ENCODE data around the gene EFCAB3.
A peak's percentile ranks its signal among the peaks of the same experiment; 100 is the strongest.
"Not testable (repeated sequence)": the region's sequence is repeated elsewhere in the genome, so short reads cannot be mapped to it uniquely, and the experiment has no call there.

EFCAB3 gene

GRCh38 chr17:62380253-62380652 is at the start of gene EFCAB3:
TSS of gene EFCAB3 (plus strand) at chr17:62380553. CDS start at chr17:62382980, 2,427 bp downstream.
- Histone ChIP-seq H2AFZ (ENCODE audit: low read depth, low read length) (no peak within 1 kb of the TSS), H3K4me3 (ENCODE audit: low read length) (no peak within 1 kb of the TSS), H3K9me3 (ENCODE audit: low read length) (no peaks in the 10 kb centered on the region)

GRCh38 chr17:62336527-62336926 is 43.8 kb upstream of the EFCAB3 start:
- no peak overlapping the region for H2AFZ ChIP-seq (ENCODE audit: low read depth, low read length)
- no peak overlapping the region for H3K4me3 ChIP-seq (ENCODE audit: low read length)
- H3K9me3 ChIP-seq (ENCODE audit: low read length): no peaks in the 10 kb centered on the region
- no peaks in the 10 kb centered on the region for H3K27me3 ChIP-seq (ENCODE audit: insufficient read depth, low read length)
- H3K4me1 ChIP-seq (ENCODE audit: insufficient read depth, low read length): no peaks in the 10 kb centered on the region
- H3K36me3 ChIP-seq (ENCODE audit: insufficient read depth, low read length): no peaks in the 10 kb centered on the region

More at GRCh38 chr17:62380253-62380652, at the start of gene EFCAB3:
- H3K27me3 ChIP-seq (ENCODE audit: insufficient read depth, low read length): peaks cover 8% of the 10 kb centered on the region
- no peaks in the 10 kb centered on the region for H3K36me3 ChIP-seq (ENCODE audit: insufficient read depth, low read length)
- no peaks in the 10 kb centered on the region for H3K4me1 ChIP-seq (ENCODE audit: insufficient read depth, low read length)

GRCh38 chr17:62343764-62344270 is 36.5 kb upstream of the EFCAB3 start:
- Histone ChIP-seq H3K4me1 (ENCODE audit: insufficient read depth, low read length) (no peaks in the 10 kb centered on the region), H3K9me3 (ENCODE audit: low read length) (no peaks in the 10 kb centered on the region), H2AFZ (ENCODE audit: low read depth, low read length) (no peak overlapping the region), H3K4me3 (ENCODE audit: low read length) (no peak overlapping the region), H3K36me3 (ENCODE audit: insufficient read depth, low read length) (no peaks in the 10 kb centered on the region), H3K27me3 (ENCODE audit: insufficient read depth, low read length) (no peaks in the 10 kb centered on the region)

- no peak overlapping the region for H3K4me3 ChIP-seq (ENCODE audit: low read length)
- H2AFZ ChIP-seq (ENCODE audit: low read depth, low read length): no peak overlapping the region
- peaks cover 3% of the 10 kb centered on the region for H3K27me3 ChIP-seq (ENCODE audit: insufficient read depth, low read length)
Measured at GRCh38 chr17:62351176-62351575, 29.2 kb upstream of the EFCAB3 start.

GRCh38 chr17:62366191-62366590 is 14.2 kb upstream of the EFCAB3 start:
- no peaks in the 10 kb centered on the region for H3K4me1 ChIP-seq (ENCODE audit: insufficient read depth, low read length)
- H2AFZ ChIP-seq (ENCODE audit: low read depth, low read length): no peak overlapping the region
- no peak overlapping the region for H3K4me3 ChIP-seq (ENCODE audit: low read length)
- no peaks in the 10 kb centered on the region for H3K9me3 ChIP-seq (ENCODE audit: low read length)
- no peaks in the 10 kb centered on the region for H3K36me3 ChIP-seq (ENCODE audit: insufficient read depth, low read length)
- no peaks in the 10 kb centered on the region for H3K27me3 ChIP-seq (ENCODE audit: insufficient read depth, low read length)

More at GRCh38 chr17:62351176-62351575, 29.2 kb upstream of the EFCAB3 start:
- Histone ChIP-seq H3K36me3 (ENCODE audit: insufficient read depth, low read length) (no peaks in the 10 kb centered on the region), H3K9me3 (ENCODE audit: low read length) (no peaks in the 10 kb centered on the region), H3K4me1 (ENCODE audit: insufficient read depth, low read length) (no peaks in the 10 kb centered on the region)

GRCh38 chr17:62381561-62381960 is 1.2 kb downstream of the EFCAB3 start:
- Histone ChIP-seq H3K27me3 (ENCODE audit: insufficient read depth, low read length) (peaks cover 8% of the 10 kb centered on the region), H3K9me3 (ENCODE audit: low read length) (no peaks in the 10 kb centered on the region), H3K36me3 (ENCODE audit: insufficient read depth, low read length) (no peaks in the 10 kb centered on the region), H3K4me3 (ENCODE audit: low read length) (no peak overlapping the region), H2AFZ (ENCODE audit: low read depth, low read length) (no peak overlapping the region), H3K4me1 (ENCODE audit: insufficient read depth, low read length) (no peaks in the 10 kb centered on the region)

GRCh38 chr17:62388856-62389255 is 8.5 kb downstream of the EFCAB3 start:
- peaks cover 4% of the 10 kb centered on the region for H3K27me3 ChIP-seq (ENCODE audit: insufficient read depth, low read length)
- no peaks in the 10 kb centered on the region for H3K4me1 ChIP-seq (ENCODE audit: insufficient read depth, low read length)
- H2AFZ ChIP-seq (ENCODE audit: low read depth, low read length): no peak overlapping the region
- no peaks in the 10 kb centered on the region for H3K36me3 ChIP-seq (ENCODE audit: insufficient read depth, low read length)
- no peak overlapping the region for H3K4me3 ChIP-seq (ENCODE audit: low read length)
- no peaks in the 10 kb centered on the region for H3K9me3 ChIP-seq (ENCODE audit: low read length)

GRCh38 chr17:62392908-62393307 is 12.6 kb downstream of the EFCAB3 start:
- Histone ChIP-seq H3K4me3 (ENCODE audit: low read length) (no peak overlapping the region), H3K36me3 (ENCODE audit: insufficient read depth, low read length) (no peaks in the 10 kb centered on the region), H3K27me3 (ENCODE audit: insufficient read depth, low read length) (peaks cover 3% of the 10 kb centered on the region), H3K4me1 (ENCODE audit: insufficient read depth, low read length) (no peaks in the 10 kb centered on the region), H3K9me3 (ENCODE audit: low read length) (no peaks in the 10 kb centered on the region), H2AFZ (ENCODE audit: low read depth, low read length) (no peak overlapping the region)

- Histone ChIP-seq H3K9me3 (ENCODE audit: low read length) (no peaks in the 10 kb centered on the region), H3K4me1 (ENCODE audit: insufficient read depth, low read length) (no peaks in the 10 kb centered on the region), H3K4me3 (ENCODE audit: low read length) (no peak overlapping the region), H2AFZ (ENCODE audit: low read depth, low read length) (no peak overlapping the region), H3K36me3 (ENCODE audit: insufficient read depth, low read length) (no peaks in the 10 kb centered on the region), H3K27me3 (ENCODE audit: insufficient read depth, low read length) (peaks cover 2% of the 10 kb centered on the region)
Measured at GRCh38 chr17:62398891-62399290, 18.5 kb downstream of the EFCAB3 start.

- no peaks in the 10 kb centered on the region for H3K4me1 ChIP-seq (ENCODE audit: insufficient read depth, low read length)
- H3K36me3 ChIP-seq (ENCODE audit: insufficient read depth, low read length): no peaks in the 10 kb centered on the region
- no peak overlapping the region for H2AFZ ChIP-seq (ENCODE audit: low read depth, low read length)
- no peak overlapping the region for H3K4me3 ChIP-seq (ENCODE audit: low read length)
- H3K9me3 ChIP-seq (ENCODE audit: low read length): no peaks in the 10 kb centered on the region
- no peaks in the 10 kb centered on the region for H3K27me3 ChIP-seq (ENCODE audit: insufficient read depth, low read length)
Measured at GRCh38 chr17:62405451-62405850, 25.1 kb downstream of the EFCAB3 start.

GRCh38 chr17:62413090-62413489 is 32.7 kb downstream of the EFCAB3 start:
- H3K27me3 ChIP-seq (ENCODE audit: insufficient read depth, low read length); H2AFZ ChIP-seq (ENCODE audit: low read depth, low read length); H3K9me3 ChIP-seq (ENCODE audit: low read length); H3K4me1 ChIP-seq (ENCODE audit: insufficient read depth, low read length); H3K4me3 ChIP-seq (ENCODE audit: low read length); H3K36me3 ChIP-seq (ENCODE audit: insufficient read depth, low read length): not testable (repeated sequence)

GRCh38 chr17:62423647-62424461 is 43.5 kb downstream of the EFCAB3 start, which contains the start of gene METTL2A:
TSS of gene METTL2A (plus strand) at chr17:62423897. CDS start at chr17:62423903, 6 bp downstream.
- peak within 1 kb of the TSS; percentile 78 for H3K4me3 ChIP-seq (ENCODE audit: low read length)
- not testable (repeated sequence) for H3K9me3 ChIP-seq (ENCODE audit: low read length); H3K27me3 ChIP-seq (ENCODE audit: insufficient read depth, low read length); H3K4me1 ChIP-seq (ENCODE audit: insufficient read depth, low read length)
- H3K36me3 ChIP-seq (ENCODE audit: insufficient read depth, low read length): peaks cover 12% of the 10 kb centered on the region
- H2AFZ ChIP-seq (ENCODE audit: low read depth, low read length): peak within 1 kb of the TSS; percentile 86

GRCh38 chr17:62426214-62426613 is 45.9 kb downstream of the EFCAB3 start:
- H3K27me3 ChIP-seq (ENCODE audit: insufficient read depth, low read length): not testable (repeated sequence)

More at GRCh38 chr17:62426214-62426613, 45.9 kb downstream of the EFCAB3 start:
- H2AFZ ChIP-seq (ENCODE audit: low read depth, low read length); H3K4me1 ChIP-seq (ENCODE audit: insufficient read depth, low read length); H3K9me3 ChIP-seq (ENCODE audit: low read length); H3K4me3 ChIP-seq (ENCODE audit: low read length): not testable (repeated sequence)
- peaks cover 21% of the 10 kb centered on the region for H3K36me3 ChIP-seq (ENCODE audit: insufficient read depth, low read length)

Data from neuron (in vitro differentiated cells).